Fibroblast of the aortic adventitia (primary cell): ENCODE measurements around the gene BBC3. TPM values are rescaled to one million over a fixed set of nuclear protein-coding genes. Genes with fewer than 3 reads are reported as not detected.
A peak's percentile ranks its signal among the peaks of the same experiment; 100 is the strongest.
"Not testable (repeated sequence)": the region's sequence is repeated elsewhere in the genome, so short reads cannot be mapped to it uniquely, and the experiment has no call there.

Experiments used
- DNase-seq: peaks from one replicate; pipeline ENCODE4 v3.0.0-alpha.2; 2010; ENCODE audit warnings: low read depth
- H3K4me3 ChIP-seq: 2 replicates; pipeline ENCODE4 v1.5.1; 2011; ENCODE audit warnings: low read depth, mild to moderate bottlenecking, control low read depth, low read length, moderate library complexity
- total RNA-seq: library from RNA; depleted of rRNA; stranded (reverse); fragments of >200 nt; gene quantifications from 2 replicates; pipeline ENCODE4 v1.2.3, GENCODE V29; 2012; ENCODE audit warnings: low replicate concordance
- TF ChIP-seq, protein P1 (sequence below): IDR thresholded peaks from 2 replicates; pipeline ENCODE4 v1.5.1; 2011; ENCODE audit warnings: mild to moderate bottlenecking, low read length, control low read depth, inconsistent platforms; ENCODE audit not compliant: insufficient read depth

Gene BBC3
- total RNA-seq, 1 donor = 9.2 TPM

GRCh38 chr19:47257411-47258169 is 26.6 kb upstream of the BBC3 start:
- TF ChIP-seq, protein P1, sequence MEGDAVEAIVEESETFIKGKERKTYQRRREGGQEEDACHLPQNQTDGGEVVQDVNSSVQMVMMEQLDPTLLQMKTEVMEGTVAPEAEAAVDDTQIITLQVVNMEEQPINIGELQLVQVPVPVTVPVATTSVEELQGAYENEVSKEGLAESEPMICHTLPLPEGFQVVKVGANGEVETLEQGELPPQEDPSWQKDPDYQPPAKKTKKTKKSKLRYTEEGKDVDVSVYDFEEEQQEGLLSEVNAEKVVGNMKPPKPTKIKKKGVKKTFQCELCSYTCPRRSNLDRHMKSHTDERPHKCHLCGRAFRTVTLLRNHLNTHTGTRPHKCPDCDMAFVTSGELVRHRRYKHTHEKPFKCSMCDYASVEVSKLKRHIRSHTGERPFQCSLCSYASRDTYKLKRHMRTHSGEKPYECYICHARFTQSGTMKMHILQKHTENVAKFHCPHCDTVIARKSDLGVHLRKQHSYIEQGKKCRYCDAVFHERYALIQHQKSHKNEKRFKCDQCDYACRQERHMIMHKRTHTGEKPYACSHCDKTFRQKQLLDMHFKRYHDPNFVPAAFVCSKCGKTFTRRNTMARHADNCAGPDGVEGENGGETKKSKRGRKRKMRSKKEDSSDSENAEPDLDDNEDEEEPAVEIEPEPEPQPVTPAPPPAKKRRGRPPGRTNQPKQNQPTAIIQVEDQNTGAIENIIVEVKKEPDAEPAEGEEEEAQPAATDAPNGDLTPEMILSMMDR = no peak
- DNase-seq = peak; percentile 59
- peak overlapping the region; percentile 74 for H3K4me3 ChIP-seq

- peak; percentile 99 for DNase-seq
- TF ChIP-seq, protein P1 = no peak
- H3K4me3 ChIP-seq = peak overlapping the region; percentile 89
These were observed 25.9 kb upstream of the BBC3 start for GRCh38 chr19:47256693-47257410.

DNA sequence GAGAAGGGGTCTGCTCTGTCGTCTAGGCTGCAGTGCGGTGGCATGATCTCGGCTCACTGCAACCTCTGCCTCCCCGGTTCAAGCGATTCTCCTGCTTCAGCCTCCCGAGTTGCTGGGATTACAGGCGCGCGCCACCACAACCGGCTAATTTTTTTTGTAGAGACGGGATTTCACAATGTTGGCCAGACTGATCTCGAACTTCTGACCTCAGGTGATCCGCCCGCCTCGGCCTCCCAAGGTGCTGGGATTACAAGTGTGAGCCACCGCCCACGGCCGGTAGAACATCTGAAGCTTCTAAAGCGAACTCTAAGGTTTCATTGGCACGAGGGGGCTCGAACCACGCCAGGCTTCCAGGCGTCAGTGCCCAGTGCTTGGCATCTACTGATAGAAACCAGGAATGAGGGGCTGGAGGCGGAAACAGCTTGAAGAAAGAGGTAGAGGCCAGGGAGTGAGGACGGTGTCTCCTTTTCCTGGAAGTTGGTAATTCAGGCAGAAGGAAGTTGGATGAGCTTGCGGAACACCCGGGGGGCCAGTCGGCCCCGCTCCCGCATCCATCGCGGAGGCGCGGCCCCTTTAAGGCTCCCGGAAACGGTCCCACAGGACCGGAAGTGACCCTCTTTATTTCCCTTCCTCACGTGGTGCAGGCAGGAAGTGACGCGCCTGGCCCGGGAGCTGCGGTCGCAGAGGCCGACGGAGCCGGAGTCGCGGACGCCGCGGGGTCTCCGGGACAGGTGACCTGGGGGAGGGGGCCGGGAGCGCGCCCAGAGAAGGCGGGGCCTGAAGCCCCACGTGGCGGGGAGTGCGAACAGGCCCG is 25.1 kb upstream of the BBC3 start, which contains the start of gene CCDC9:
Gene CCDC9 (plus strand): TSS at position 647 of the 814 bp plus-strand sequence. CDS start 1,876 bp downstream, outside the sequence.
- peak; percentile 97 for DNase-seq
- TF ChIP-seq, protein P1 = no peak
- peak within 1 kb of the TSS; percentile 89 for H3K4me3 ChIP-seq

- TF ChIP-seq, protein P1 = no peak
- H3K4me3 ChIP-seq = no peak overlapping the region
These were observed 23.0 kb upstream of the BBC3 start for GRCh38 chr19:47253970-47254369.

GRCh38 chr19:47253467-47253881 is 22.5 kb upstream of the BBC3 start:
- TF ChIP-seq, protein P1 = no peak
- DNase-seq = peak; percentile 79
- H3K4me3 ChIP-seq = no peak overlapping the region

More at GRCh38 chr19:47253970-47254369, 23.0 kb upstream of the BBC3 start:
- no peak for DNase-seq

GRCh38 chr19:47253016-47253415 is 22.0 kb upstream of the BBC3 start:
- DNase-seq, H3K4me3 ChIP-seq: not testable (repeated sequence)
